Gastroesophageal sphincter (tissue), 4 donors: ENCODE data around the gene COL7A1. TPM values are rescaled to one million over a fixed set of nuclear protein-coding genes. Genes with fewer than 3 reads are reported as not detected.

Source experiments
- ATAC-seq: fragments of 150-250 bp; one replicate; pipeline ENCODE4 v1.9.1; 2016; ENCODE audit warnings: mild to moderate bottlenecking, moderate library complexity
- H3K27ac ChIP-seq, 4 donors: fragments of 200-600 bp; sonication (generic) in 3 of 4; 1 replicate in 3 of 4; 2 replicates in 1 of 4; pipeline ENCODE4 v1.5.1; 2016 to 2019
- H3K27me3 ChIP-seq: fragments of 200-600 bp; sonication (generic); one replicate; pipeline ENCODE4 v1.5.1; 2019
- H3K36me3 ChIP-seq, 2 donors: fragments of 200-600 bp; sonication (generic); one replicate each; pipeline ENCODE4 v1.5.1; 2019; ENCODE audit warnings: control low read depth in 1 of 2
- H3K4me1 ChIP-seq, 3 donors: fragments of 200-600 bp; sonication (generic); 1 replicate in 2 of 3; 2 replicates in 1 of 3; pipeline ENCODE4 v1.5.1; 2016 to 2019; ENCODE audit warnings: control low read depth in 2 of 3
- H3K4me3 ChIP-seq, 2 donors: fragments of 200-600 bp; sonication (generic); one replicate each; pipeline ENCODE4 v1.5.1; 2019; ENCODE audit warnings: mild to moderate bottlenecking in 1 of 2, moderate library complexity in 1 of 2
- H3K9me3 ChIP-seq, 3 donors: fragments of 200-600 bp; sonication (generic); one replicate each; pipeline ENCODE4 v1.5.1; 2017 to 2019; ENCODE audit warnings: control low read depth in 2 of 3
- EP300 ChIP-seq: sonication (generic); formaldehyde crosslinking; IDR thresholded peaks from one replicate; pipeline ENCODE4 v1.6.1; 2017; ENCODE audit warnings: antibody characterized with exemption, mild to moderate bottlenecking
- POLR2A ChIP-seq, 2 donors: fragments of 450-650 bp; IDR thresholded peaks; one replicate each; pipeline ENCODE4 v1.6.1; 2017; ENCODE audit warnings: antibody characterized with exemption in 2 of 2, mild to moderate bottlenecking in 2 of 2, moderate library complexity in 1 of 2
- POLR2AphosphoS5 ChIP-seq: sonication (generic); formaldehyde crosslinking; IDR thresholded peaks from one replicate; pipeline ENCODE4 v1.6.1; 2017; ENCODE audit warnings: antibody characterized with exemption
- WGBS, 2 donors: methylation state at CpG; one replicate each; pipeline ENCODE4 v1.1.5; 2018; ENCODE audit warnings: low coverage in 1 of 2; 5-methylcytosine and 5-hydroxymethylcytosine counted together
- total RNA-seq, 4 donors: library from RNA; depleted of rRNA; stranded (reverse); fragments of >200 nt; gene quantifications; one replicate each; pipeline ENCODE4 v1.1.0, GENCODE V29; 2016
- TF ChIP-seq, protein P1 (sequence below), 4 experiments: fragments of 200-600 bp in 2 of 4; fragments of 450-650 bp in 2 of 4; sonication (generic) in 1 of 4; IDR thresholded peaks; one replicate each; pipeline ENCODE4 v1.5.1; 2017 to 2019; ENCODE audit warnings: antibody characterized with exemption in 4 of 4, mild to moderate bottlenecking in 2 of 4, moderate library complexity in 2 of 4

The COL7A1 gene
- total RNA-seq, 4 donors from 2014 or later: 1.7 to 3.9 (median 1.9) TPM

- H3K36me3 ChIP-seq: peaks cover 0 to 22% of the 10 kb centered on the region in 2 donors
- H3K4me3 ChIP-seq: peak overlapping the region; percentile 80 to 93
- peak overlapping the region in 3 of 4 donors; percentile 87 to 93 (median 90) for H3K27ac ChIP-seq
- peaks cover 0 to 25% (median 18%) of the 10 kb centered on the region in 3 donors for H3K4me1 ChIP-seq
- H3K27me3 ChIP-seq: no peaks in the 10 kb centered on the region
- 29 to 65% methylated on average over 2 to 5 of the region's 10 CpGs for WGBS, 2 donors
- ATAC-seq: no peak
- TF ChIP-seq, protein P1, sequence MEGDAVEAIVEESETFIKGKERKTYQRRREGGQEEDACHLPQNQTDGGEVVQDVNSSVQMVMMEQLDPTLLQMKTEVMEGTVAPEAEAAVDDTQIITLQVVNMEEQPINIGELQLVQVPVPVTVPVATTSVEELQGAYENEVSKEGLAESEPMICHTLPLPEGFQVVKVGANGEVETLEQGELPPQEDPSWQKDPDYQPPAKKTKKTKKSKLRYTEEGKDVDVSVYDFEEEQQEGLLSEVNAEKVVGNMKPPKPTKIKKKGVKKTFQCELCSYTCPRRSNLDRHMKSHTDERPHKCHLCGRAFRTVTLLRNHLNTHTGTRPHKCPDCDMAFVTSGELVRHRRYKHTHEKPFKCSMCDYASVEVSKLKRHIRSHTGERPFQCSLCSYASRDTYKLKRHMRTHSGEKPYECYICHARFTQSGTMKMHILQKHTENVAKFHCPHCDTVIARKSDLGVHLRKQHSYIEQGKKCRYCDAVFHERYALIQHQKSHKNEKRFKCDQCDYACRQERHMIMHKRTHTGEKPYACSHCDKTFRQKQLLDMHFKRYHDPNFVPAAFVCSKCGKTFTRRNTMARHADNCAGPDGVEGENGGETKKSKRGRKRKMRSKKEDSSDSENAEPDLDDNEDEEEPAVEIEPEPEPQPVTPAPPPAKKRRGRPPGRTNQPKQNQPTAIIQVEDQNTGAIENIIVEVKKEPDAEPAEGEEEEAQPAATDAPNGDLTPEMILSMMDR (IDR thresholded peaks at IDR 0.05): no peak
- H3K9me3 ChIP-seq: no peaks in the 10 kb centered on the region
Measured at GRCh38 chr3:48636149-48636655, 41.1 kb upstream of the COL7A1 start.

DNA sequence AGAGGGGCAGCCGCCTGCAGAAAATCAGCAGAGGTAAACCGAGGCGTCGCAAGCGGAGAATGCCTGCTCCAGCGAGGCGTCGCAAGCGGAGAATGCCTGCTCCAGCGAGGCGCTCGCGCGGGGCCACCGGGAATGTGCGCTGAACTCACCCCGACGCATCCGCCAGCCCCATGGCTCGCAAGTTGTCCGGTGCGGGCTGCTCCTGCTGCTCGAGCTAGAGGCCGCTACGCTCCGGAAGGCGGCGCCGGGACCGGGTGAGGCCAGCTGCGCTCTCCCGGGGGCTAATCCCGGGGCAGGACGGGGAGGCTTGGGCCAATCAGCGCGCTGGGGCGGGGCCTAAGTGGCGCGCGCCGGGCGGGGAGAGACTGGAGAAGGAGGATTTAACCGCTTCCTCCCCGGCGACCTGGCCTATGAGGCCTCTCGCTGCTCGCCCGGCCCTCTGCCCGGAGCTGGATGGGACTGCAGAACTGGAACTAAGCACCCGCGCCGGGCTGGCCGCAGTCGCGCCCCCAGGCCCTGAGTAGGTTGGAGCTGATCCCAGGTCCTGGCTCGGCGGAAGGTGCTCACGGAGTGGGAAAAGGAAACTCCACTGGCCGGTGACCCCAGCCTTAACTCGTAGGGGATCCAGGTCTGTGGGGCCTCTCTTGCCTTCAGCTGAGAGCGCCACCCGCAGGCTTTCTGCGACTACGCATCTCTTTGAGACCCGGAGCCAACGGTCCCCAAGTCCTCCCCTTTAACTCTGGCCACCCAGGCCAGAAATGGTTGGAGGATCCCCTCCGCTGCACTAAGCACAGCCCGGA, 40.3 kb upstream of the COL7A1 start, which contains the start of gene SLC26A6:
TSS of gene SLC26A6 (minus strand) at position 240 of the 800 bp plus-strand sequence. CDS start at position 172, 68 bp downstream.
- peaks cover 0 to 30% of the 10 kb centered on the region in 2 donors for H3K36me3 ChIP-seq
- H3K4me3 ChIP-seq: peak within 1 kb of the TSS; percentile 80 to 93
- ATAC-seq: peak; percentile 99
- no CpG with 5 or more reads among the region's 68 CpGs for WGBS, 2 donors
- peak within 1 kb of the TSS; percentile 44 to 93 (median 88) for H3K27ac ChIP-seq
- H3K27me3 ChIP-seq: no peaks in the 10 kb centered on the region
- H3K4me1 ChIP-seq: peaks cover 0 to 25% (median 18%) of the 10 kb centered on the region in 3 donors
- no peaks in the 10 kb centered on the region for H3K9me3 ChIP-seq
- TF ChIP-seq POLR2A (IDR thresholded peaks at IDR 0.05) (peak in 1 of 2 donors; percentile 39), POLR2AphosphoS5 (peak; percentile 59), EP300 (peak; percentile 21)
- TF ChIP-seq, protein P1 (IDR thresholded peaks at IDR 0.05): peak in 3 of 4 experiments; percentile 40 to 55 (median 47)

- TF ChIP-seq POLR2A (IDR thresholded peaks at IDR 0.05) (no peak), EP300 (no peak), POLR2AphosphoS5 (no peak)
- TF ChIP-seq, protein P1 (IDR thresholded peaks at IDR 0.05): no peak
- WGBS, 2 donors: 0% methylated on average over 5 of the region's 30 CpGs; no CpG with 5 or more reads in 1 of the 2 donors
- peaks cover 0 to 25% (median 18%) of the 10 kb centered on the region in 3 donors for H3K4me1 ChIP-seq
- peak overlapping the region; percentile 44 to 93 (median 88) for H3K27ac ChIP-seq
- peaks cover 0 to 37% of the 10 kb centered on the region in 2 donors for H3K36me3 ChIP-seq
- ATAC-seq: peak; percentile 36
- H3K4me3 ChIP-seq: peak overlapping the region; percentile 80 to 93
- H3K27me3 ChIP-seq: no peaks in the 10 kb centered on the region
- no peaks in the 10 kb centered on the region for H3K9me3 ChIP-seq
Measured at GRCh38 chr3:48634661-48635221, 39.6 kb upstream of the COL7A1 start.

DNA sequence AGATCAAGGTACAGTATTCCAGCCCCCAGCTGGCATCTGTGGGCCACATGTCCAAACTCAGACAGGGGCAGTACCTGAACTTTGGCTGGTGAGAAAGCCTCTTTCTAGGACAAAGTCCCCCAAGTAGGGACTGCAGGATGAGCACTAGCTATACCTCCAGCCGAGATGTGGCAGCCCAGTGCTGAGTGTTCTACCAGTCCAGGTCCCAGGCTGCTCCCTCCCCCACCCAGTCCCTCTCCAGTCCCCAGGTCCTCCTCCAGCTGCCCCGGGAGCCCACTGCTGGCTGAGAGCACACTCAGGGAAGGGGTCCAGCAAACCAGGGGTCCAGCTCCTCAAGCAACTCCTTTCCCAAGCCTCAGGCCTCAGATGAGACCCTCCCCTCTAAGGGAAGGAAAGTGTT, 38.6 kb upstream of the COL7A1 start:
- H3K4me1 ChIP-seq: peaks cover 0 to 25% (median 18%) of the 10 kb centered on the region in 3 donors
- no CpG with 5 or more reads among the region's 2 CpGs for WGBS, 2 donors
- ATAC-seq: no peak
- no peak overlapping the region for H3K4me3 ChIP-seq
- no peaks in the 10 kb centered on the region for H3K27me3 ChIP-seq
- no peak for TF ChIP-seq EP300
- no peak for TF ChIP-seq POLR2A (IDR thresholded peaks at IDR 0.05)
- TF ChIP-seq POLR2AphosphoS5: no peak
- TF ChIP-seq, protein P1 (IDR thresholded peaks at IDR 0.05): no peak
- peaks cover 0 to 47% of the 10 kb centered on the region in 2 donors for H3K36me3 ChIP-seq
- H3K27ac ChIP-seq: no peak overlapping the region
- H3K9me3 ChIP-seq: no peaks in the 10 kb centered on the region
